ENCODE results near the gene JUNB. TPM values are rescaled to one million over a fixed set of nuclear protein-coding genes. Genes with fewer than 3 reads are reported as not detected.

JUNB gene
- polyA plus RNA-seq, 1 of the 3 experiments (the other 2 are of a cell fraction), result 224 TPM

GRCh38 chr19:12786952-12787351 lies 4.3 kb upstream of the JUNB start:
- 91% methylated on average over 3 of the region's 3 CpGs for WGBS (ENCODE audit: low lambda C conversion rate)
- TF ChIP-seq POLR2AphosphoS5 (IDR thresholded peaks at IDR 0.05; ENCODE audit: low read depth, low read length) (no peak), SIN3A (IDR thresholded peaks at IDR 0.05; ENCODE audit: borderline replicate concordance, low read depth, low read length) (no peak), USF1 (IDR thresholded peaks at IDR 0.05; ENCODE audit: borderline replicate concordance, low read depth) (no peak), ZBTB33 (IDR thresholded peaks at IDR 0.05; ENCODE audit: borderline replicate concordance, low read depth) (no peak), EZH2phosphoT487 (IDR thresholded peaks at IDR 0.05; ENCODE audit: borderline replicate concordance, low read depth) (no peak), JUND (IDR thresholded peaks at IDR 0.05) (no peak), CHD2 (IDR thresholded peaks at IDR 0.05; ENCODE audit: low read length, partially characterized antibody) (no peak)
- H3K27ac ChIP-seq (ENCODE audit: low read depth in 2 of 2, low read length in 1 of 2), result peak overlapping the region; percentile 97 to 98; a peak in 3 of 4 replicates
- no peak overlapping the region for H3K4me2 ChIP-seq
- H3K27me3 ChIP-seq (ENCODE audit: insufficient read depth), result no peaks in the 10 kb centered on the region
- H3F3A ChIP-seq (replicated peaks; ENCODE audit: insufficient read depth), result peaks cover 69% of the 10 kb centered on the region
- peaks cover 6% of the 10 kb centered on the region for H3K79me2 ChIP-seq (ENCODE audit: insufficient read depth)
- H3K4me1 ChIP-seq (ENCODE audit: control insufficient read depth in 1 of 2, insufficient read depth in 2 of 2, low read depth in 1 of 2, low read length in 1 of 2), result peaks cover 52 to 74% of the 10 kb centered on the region in 2 experiments
- H2AFZ ChIP-seq (ENCODE audit: low read depth), result no peak overlapping the region
- H3K36me3 ChIP-seq (replicated peaks in 1 of 2; ENCODE audit: control insufficient read depth in 1 of 2, insufficient read depth in 2 of 2, low read length in 1 of 2), result no peaks in the 10 kb centered on the region
- H4K20me1 ChIP-seq (ENCODE audit: insufficient read depth), result peaks cover 5% of the 10 kb centered on the region
- CTCF ChIA-PET, result interaction anchor here (1.5 to 3.4 kb wide), 3 partner anchors 9 to 61 kb away, joined by 7 to 46 read pairs (median 14); no protein-coding TSS in a partner anchor
- no peak for DNase-seq
- no peaks in the 10 kb centered on the region for H3K9me3 ChIP-seq
- no peaks in the 10 kb centered on the region for H3K9me2 ChIP-seq
- no peak overlapping the region for H3K9ac ChIP-seq
- POLR2A ChIA-PET, result no interaction called here
- no peak overlapping the region for H3K4me3 ChIP-seq (ENCODE audit: low read depth in 2 of 2, low read length in 1 of 2)

GRCh38 chr19:12787458-12787857 lies 3.8 kb upstream of the JUNB start:
- Histone ChIP-seq H3K4me3 (ENCODE audit: low read depth in 2 of 2, low read length in 1 of 2) (no peak overlapping the region), H3F3A (replicated peaks; ENCODE audit: insufficient read depth) (peaks cover 64% of the 10 kb centered on the region), H3K36me3 (replicated peaks in 1 of 2; ENCODE audit: control insufficient read depth in 1 of 2, insufficient read depth in 2 of 2, low read length in 1 of 2) (no peaks in the 10 kb centered on the region), H3K9me2 (no peaks in the 10 kb centered on the region), H3K9me3 (no peaks in the 10 kb centered on the region), H3K79me2 (ENCODE audit: insufficient read depth) (peaks cover 11% of the 10 kb centered on the region), H3K4me2 (no peak overlapping the region), H3K27ac (ENCODE audit: low read depth in 2 of 2, low read length in 1 of 2) (peak overlapping the region; percentile 97 to 98; a peak in 3 of 4 replicates), H3K9ac (no peak overlapping the region), H2AFZ (ENCODE audit: low read depth) (no peak overlapping the region), H3K27me3 (ENCODE audit: insufficient read depth) (no peaks in the 10 kb centered on the region), H4K20me1 (ENCODE audit: insufficient read depth) (peaks cover 10% of the 10 kb centered on the region), H3K4me1 (ENCODE audit: control insufficient read depth in 1 of 2, insufficient read depth in 2 of 2, low read depth in 1 of 2, low read length in 1 of 2) (peaks cover 48 to 69% of the 10 kb centered on the region in 2 experiments)
- POLR2A ChIA-PET, result no interaction called here
- no peak for DNase-seq
- TF ChIP-seq TCF12 (IDR thresholded peaks at IDR 0.05) (no peak), MAX (IDR thresholded peaks at IDR 0.05; ENCODE audit: low read depth) (no peak), USF2 (IDR thresholded peaks at IDR 0.05; ENCODE audit: borderline replicate concordance, low read depth, low read length) (no peak), ELF1 (IDR thresholded peaks at IDR 0.05) (no peak), ZBTB33 (IDR thresholded peaks at IDR 0.05; ENCODE audit: borderline replicate concordance, low read depth) (no peak), RXRA (IDR thresholded peaks at IDR 0.05; ENCODE audit: borderline replicate concordance, low read depth) (no peak), CHD2 (IDR thresholded peaks at IDR 0.05; ENCODE audit: low read length, partially characterized antibody) (no peak), RCOR1 (IDR thresholded peaks at IDR 0.05; ENCODE audit: low read length) (no peak)
- TF ChIP-seq, protein P1, sequence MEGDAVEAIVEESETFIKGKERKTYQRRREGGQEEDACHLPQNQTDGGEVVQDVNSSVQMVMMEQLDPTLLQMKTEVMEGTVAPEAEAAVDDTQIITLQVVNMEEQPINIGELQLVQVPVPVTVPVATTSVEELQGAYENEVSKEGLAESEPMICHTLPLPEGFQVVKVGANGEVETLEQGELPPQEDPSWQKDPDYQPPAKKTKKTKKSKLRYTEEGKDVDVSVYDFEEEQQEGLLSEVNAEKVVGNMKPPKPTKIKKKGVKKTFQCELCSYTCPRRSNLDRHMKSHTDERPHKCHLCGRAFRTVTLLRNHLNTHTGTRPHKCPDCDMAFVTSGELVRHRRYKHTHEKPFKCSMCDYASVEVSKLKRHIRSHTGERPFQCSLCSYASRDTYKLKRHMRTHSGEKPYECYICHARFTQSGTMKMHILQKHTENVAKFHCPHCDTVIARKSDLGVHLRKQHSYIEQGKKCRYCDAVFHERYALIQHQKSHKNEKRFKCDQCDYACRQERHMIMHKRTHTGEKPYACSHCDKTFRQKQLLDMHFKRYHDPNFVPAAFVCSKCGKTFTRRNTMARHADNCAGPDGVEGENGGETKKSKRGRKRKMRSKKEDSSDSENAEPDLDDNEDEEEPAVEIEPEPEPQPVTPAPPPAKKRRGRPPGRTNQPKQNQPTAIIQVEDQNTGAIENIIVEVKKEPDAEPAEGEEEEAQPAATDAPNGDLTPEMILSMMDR (IDR thresholded peaks at IDR 0.05), result no peak
- CTCF ChIA-PET, result interaction anchor here (1.3 to 3.4 kb wide), 4 partner anchors 8 to 60 kb away, joined by 3 to 46 read pairs (median 10); no protein-coding TSS in a partner anchor
- 94% methylated on average over 9 of the region's 10 CpGs for WGBS (ENCODE audit: low lambda C conversion rate)

All from SK-N-SH (cell line).